ENCODE data around the gene ITGA11.
A peak's percentile ranks its signal among the peaks of the same experiment; 100 is the strongest.

The ITGA11 gene

GRCh38 chr15:68325726-68326125 is 106.2 kb downstream of the ITGA11 start:
- no peak for DNase-seq

- DNase-seq, result no peak
Measured at GRCh38 chr15:68322796-68323195, 109.2 kb downstream of the ITGA11 start.

- DNase-seq, result no peak
Measured at GRCh38 chr15:68321229-68321628, 110.7 kb downstream of the ITGA11 start.

- no peak for DNase-seq
Measured at GRCh38 chr15:68319997-68320396, 112.0 kb downstream of the ITGA11 start.

- no peak for DNase-seq
Measured at GRCh38 chr15:68318931-68319909, 112.7 kb downstream of the ITGA11 start.

GRCh38 chr15:68318008-68318835 is 113.7 kb downstream of the ITGA11 start:
- DNase-seq, result no peak

- DNase-seq, result no peak
Measured at GRCh38 chr15:68317281-68318007, 114.5 kb downstream of the ITGA11 start.

- DNase-seq, result no peak
Measured at GRCh38 chr15:68316061-68316804, 115.7 kb downstream of the ITGA11 start.

GRCh38 chr15:68315495-68316031 is 116.4 kb downstream of the ITGA11 start:
- DNase-seq, result peak; percentile 19 to 63

- DNase-seq, result no peak
Measured at GRCh38 chr15:68315035-68315434, 116.9 kb downstream of the ITGA11 start.

GRCh38 chr15:68314563-68314962 is 117.4 kb downstream of the ITGA11 start:
- no peak for DNase-seq

GRCh38 chr15:68313501-68314410 is 118.2 kb downstream of the ITGA11 start:
- DNase-seq, result no peak

GRCh38 chr15:68312701-68313204 is 119.2 kb downstream of the ITGA11 start:
- no peak for DNase-seq

- DNase-seq, result no peak
Measured at GRCh38 chr15:68311859-68312557, 120.0 kb downstream of the ITGA11 start.

GRCh38 chr15:68311464-68311835 is 120.5 kb downstream of the ITGA11 start:
- DNase-seq, result no peak

- no peak for DNase-seq
Measured at GRCh38 chr15:68310804-68311463, 121.0 kb downstream of the ITGA11 start.

GRCh38 chr15:68310178-68310803 is 121.7 kb downstream of the ITGA11 start:
- DNase-seq, result no peak

- DNase-seq, result no peak
Measured at GRCh38 chr15:68309024-68309423, 122.9 kb downstream of the ITGA11 start.

Measured in NCI-H2081 (cell line).